SK-N-MC (cell line): ENCODE data around the gene CELA2B.
"Not testable (repeated sequence)": the region's sequence is repeated elsewhere in the genome, so short reads cannot be mapped to it uniquely, and the experiment has no call there.

Source experiments
- DNase-seq: peaks from one replicate; pipeline ENCODE4 v3.0.0-alpha.2; 2011; ENCODE audit warnings: low read depth, low spot score
- H3K27ac ChIP-seq: fragments of 200-600 bp; sonication (generic); 2 replicates; pipeline ENCODE4 v1.5.1; 2016; ENCODE audit warnings: mixed run types
- H3K36me3 ChIP-seq: fragments of 200-600 bp; sonication (generic); 2 replicates; pipeline ENCODE4 v1.6.1; 2017; ENCODE audit warnings: antibody characterized with exemption, low read length, mixed read lengths; ENCODE audit not compliant: insufficient read depth
- H3K4me3 ChIP-seq: fragments of 200-600 bp; sonication (generic); 2 replicates; pipeline ENCODE4 v1.5.1; 2016
- H3K9ac ChIP-seq: fragments of 200-600 bp; sonication (generic); 2 replicates; pipeline ENCODE4 v1.8.0; 2017; ENCODE audit warnings: mixed run types, mixed read lengths; ENCODE audit not compliant: insufficient read length
- H3K9me3 ChIP-seq: fragments of 200-600 bp; sonication (generic); 2 replicates; pipeline ENCODE4 v1.6.1; 2017; ENCODE audit warnings: low read depth, mild to moderate bottlenecking, antibody characterized with exemption, low read length, moderate library complexity, mixed read lengths
- EZH2 ChIP-seq: fragments of 200-600 bp; sonication (generic); IDR thresholded peaks from one replicate; pipeline ENCODE4 v1.6.1; 2017; ENCODE audit warnings: antibody characterized with exemption
- FOXP2 ChIP-seq: optimal IDR thresholded peaks from 2 replicates; pipeline ENCODE3; 2011; ENCODE audit warnings: mild to moderate bottlenecking, moderate library complexity; ENCODE audit not compliant: insufficient read depth; ENCODE audit errors: extremely low read length, control extremely low read depth
- POLR2AphosphoS5 ChIP-seq: IDR thresholded peaks from 2 replicates; pipeline ENCODE4 v1.6.1; 2012; ENCODE audit warnings: mild to moderate bottlenecking, low read depth, low read length, borderline replicate concordance

CELA2B gene

DNA sequence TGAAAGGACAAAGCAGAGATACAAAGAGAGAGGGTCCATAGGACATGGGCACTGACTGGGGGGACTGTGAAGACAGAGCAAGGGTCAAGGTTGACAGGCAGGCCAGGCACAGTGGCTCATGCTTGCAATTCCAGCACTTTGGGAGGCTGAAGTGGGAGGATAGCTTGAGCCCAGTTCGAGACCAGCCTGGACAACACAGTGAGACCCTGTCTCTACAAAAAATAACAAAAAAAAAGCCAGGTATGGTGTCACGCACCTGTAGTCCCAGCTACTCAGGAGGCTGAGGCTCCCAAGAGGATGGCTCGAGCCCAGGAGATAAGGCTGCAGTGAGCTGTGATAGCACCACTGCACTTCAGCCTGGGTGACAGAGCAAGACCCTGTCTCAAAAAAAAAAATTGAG is 43.7 kb downstream of the CELA2B start:
- H3K36me3 ChIP-seq, result no peaks in the 10 kb centered on the region
- no peak for DNase-seq
- H3K9ac ChIP-seq, result no peak overlapping the region
- H3K9me3 ChIP-seq, result no peaks in the 10 kb centered on the region
- H3K27ac ChIP-seq, result no peak overlapping the region
- H3K4me3 ChIP-seq, result no peak overlapping the region
- no peak for TF ChIP-seq EZH2
- no peak for TF ChIP-seq POLR2AphosphoS5
- TF ChIP-seq FOXP2, result no peak

DNA sequence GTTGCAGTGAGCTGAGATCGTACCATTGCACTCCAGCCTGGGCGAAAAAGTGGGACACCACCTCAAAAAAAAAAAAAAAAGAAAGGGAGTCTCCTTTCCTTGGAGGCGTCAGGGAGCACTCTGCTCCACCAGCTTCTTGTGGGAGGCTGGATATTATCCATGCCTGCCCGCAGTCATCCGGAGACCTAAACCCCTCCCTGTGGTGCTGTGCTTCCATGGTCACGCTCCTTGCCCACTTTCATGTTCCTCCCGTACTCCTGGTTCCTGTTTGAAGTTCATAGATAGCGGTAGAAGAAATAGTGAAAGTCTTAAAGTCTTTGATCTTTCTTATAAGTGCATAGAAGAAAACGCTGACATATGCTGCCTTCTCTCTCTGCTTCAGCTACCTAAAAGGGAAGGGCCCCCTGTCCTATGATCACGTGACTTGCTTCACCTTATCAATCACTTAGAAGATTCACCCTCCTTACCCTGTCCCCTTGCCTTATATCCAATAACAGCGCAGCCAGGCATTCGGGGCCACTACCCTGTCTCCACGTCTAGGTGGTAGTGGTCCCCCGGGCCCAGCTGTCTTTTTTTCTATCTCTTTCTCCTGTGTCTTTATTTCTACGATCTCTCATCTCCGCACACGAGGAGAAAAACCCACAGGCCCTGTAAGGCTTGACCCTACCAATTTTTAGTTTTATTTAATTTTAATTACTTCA is 45.5 kb downstream of the CELA2B start:
- not testable (repeated sequence) for H3K9me3 ChIP-seq, H3K4me3 ChIP-seq, H3K36me3 ChIP-seq, H3K27ac ChIP-seq, H3K9ac ChIP-seq, DNase-seq

DNA sequence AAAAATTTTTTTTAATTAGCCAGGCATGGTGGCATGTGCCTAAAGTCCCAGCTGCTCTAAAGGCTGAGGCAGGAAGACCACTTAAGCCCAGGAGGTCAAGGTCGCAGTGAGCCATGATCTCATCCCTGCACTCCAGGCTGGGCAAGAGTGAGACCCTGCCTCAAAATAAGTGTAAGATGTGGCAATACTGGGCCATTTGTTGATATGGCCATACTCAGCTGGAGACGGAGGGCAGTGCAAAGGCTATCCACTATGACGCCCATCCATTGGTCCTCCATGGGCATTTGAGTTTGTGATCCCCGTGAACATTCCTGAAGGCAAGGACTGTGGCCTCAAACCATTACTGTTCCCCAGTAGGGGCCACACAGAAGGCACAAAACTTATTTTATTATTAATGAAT is 46.6 kb downstream of the CELA2B start:
- Histone ChIP-seq H3K9me3 (no peaks in the 10 kb centered on the region), H3K27ac (no peak overlapping the region), H3K9ac (no peak overlapping the region), H3K4me3 (no peak overlapping the region), H3K36me3 (no peaks in the 10 kb centered on the region)
- TF ChIP-seq FOXP2 (no peak), EZH2 (no peak), POLR2AphosphoS5 (no peak)
- no peak for DNase-seq

DNA sequence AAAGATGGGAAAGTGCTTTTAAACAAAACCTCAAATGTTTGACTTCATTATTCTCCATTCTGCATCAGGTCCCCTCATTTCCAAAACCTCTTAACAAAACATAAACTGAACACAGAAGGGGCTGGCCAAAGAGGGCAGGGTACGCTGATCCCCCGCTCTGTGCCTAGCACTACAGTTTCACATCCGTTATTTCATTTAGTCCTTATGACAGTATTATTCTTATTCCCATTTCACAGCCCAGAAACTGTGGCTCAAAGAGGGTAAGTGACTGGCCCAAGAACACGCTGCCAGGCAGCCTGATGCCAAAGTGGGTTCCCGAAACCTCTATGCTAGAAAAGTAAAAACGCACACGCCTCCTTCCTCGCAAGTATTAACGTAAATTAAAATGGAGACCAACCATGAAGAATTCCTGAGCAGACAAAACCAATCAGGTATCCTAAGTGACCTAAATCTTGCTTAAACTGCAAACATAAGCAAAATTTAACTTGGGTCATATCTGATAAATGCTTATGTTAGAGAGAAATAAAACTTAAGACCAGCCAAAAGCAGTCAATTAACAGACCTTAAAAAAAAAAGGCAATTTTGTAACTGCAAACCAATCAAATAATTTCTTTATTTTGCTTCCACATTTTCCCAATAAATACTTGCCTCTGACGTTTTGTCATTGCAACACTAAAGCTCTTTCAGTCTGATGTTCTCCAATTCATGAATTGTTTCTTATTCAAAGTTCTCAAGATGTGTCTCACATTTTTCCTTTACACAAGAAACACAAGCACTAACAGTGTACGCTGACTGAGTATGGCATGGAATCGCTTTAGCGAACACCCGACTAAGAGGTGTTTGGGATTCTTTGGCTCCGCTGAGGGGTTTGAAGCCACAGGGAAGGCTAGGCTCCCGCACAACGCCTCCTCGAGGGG is 47.5 kb downstream of the CELA2B start:
- H3K36me3 ChIP-seq, result no peaks in the 10 kb centered on the region
- peak overlapping the region; percentile 87 for H3K4me3 ChIP-seq
- peak overlapping the region; percentile 52 for H3K9ac ChIP-seq
- DNase-seq, result no peak
- H3K27ac ChIP-seq, result no peak overlapping the region
- H3K9me3 ChIP-seq, result no peaks in the 10 kb centered on the region
- TF ChIP-seq EZH2 (no peak), FOXP2 (no peak), POLR2AphosphoS5 (no peak)

DNA sequence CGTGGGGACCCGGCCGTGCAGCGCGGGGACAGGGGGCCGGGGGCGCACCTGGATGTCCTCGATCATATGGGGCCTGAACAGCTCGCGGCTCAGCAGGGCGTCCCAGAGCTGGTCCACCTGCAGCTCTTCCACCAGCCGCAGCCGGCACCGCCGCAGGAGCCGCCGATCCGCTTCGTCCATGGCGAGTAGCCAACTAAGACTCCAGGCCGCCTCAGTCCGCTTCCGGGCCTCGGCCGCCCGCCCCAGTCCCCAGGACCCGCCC is 48.0 kb downstream of the CELA2B start, which contains the start of gene CASP9:
CASP9 (minus strand) TSS at position 195 of the 262 bp plus-strand sequence; CDS start at position 180, 15 bp downstream.
- peak within 1 kb of the TSS; percentile 96 for H3K4me3 ChIP-seq
- peak within 1 kb of the TSS; percentile 94 for H3K27ac ChIP-seq
- H3K9me3 ChIP-seq, result no peaks in the 10 kb centered on the region
- DNase-seq, result no peak
- TF ChIP-seq FOXP2 (no peak), EZH2 (no peak), POLR2AphosphoS5 (no peak)
- peak within 1 kb of the TSS; percentile 63 for H3K9ac ChIP-seq
- no peaks in the 10 kb centered on the region for H3K36me3 ChIP-seq

DNA sequence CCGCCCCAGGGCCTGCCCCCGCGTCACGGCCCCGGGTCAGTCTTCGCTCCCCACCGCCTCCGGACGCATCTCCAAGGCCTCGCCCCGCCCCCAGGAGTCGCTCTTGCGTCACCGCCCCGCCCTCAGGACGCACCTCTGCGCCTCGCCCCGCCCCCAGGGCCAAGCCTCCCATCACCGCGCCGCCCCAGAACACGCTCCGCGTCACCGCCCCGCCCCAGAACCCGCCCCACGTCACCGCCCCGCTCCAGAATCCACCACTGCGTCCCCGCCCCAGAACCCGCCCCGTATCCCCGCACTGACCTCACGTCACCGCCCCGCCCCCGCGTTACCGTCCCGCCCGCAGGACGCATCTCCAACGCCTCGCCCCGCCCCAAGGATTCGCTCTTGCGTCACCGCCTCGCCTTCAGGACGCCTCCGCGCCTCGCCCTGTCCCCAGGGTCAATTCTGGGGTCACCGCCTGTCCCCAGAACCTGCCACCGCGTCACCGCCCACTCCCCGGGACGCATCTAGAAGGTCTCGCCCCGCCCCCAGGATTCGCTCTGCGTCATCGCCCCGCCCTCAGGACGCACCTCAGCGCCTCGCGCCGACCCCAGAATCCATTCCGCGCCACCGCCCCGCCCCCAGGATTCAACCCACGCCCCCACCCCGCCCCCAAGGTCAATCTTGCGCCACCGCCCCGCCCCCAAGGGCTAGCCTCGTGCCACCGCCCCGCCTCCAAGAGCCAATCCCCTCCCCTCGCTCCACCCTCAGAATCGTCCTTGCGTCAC is 48.6 kb downstream of the CELA2B start:
- H3K27ac ChIP-seq, result peak overlapping the region; percentile 94
- TF ChIP-seq POLR2AphosphoS5, result no peak
- no peak for TF ChIP-seq EZH2
- peak; percentile 17 for TF ChIP-seq FOXP2

DNA sequence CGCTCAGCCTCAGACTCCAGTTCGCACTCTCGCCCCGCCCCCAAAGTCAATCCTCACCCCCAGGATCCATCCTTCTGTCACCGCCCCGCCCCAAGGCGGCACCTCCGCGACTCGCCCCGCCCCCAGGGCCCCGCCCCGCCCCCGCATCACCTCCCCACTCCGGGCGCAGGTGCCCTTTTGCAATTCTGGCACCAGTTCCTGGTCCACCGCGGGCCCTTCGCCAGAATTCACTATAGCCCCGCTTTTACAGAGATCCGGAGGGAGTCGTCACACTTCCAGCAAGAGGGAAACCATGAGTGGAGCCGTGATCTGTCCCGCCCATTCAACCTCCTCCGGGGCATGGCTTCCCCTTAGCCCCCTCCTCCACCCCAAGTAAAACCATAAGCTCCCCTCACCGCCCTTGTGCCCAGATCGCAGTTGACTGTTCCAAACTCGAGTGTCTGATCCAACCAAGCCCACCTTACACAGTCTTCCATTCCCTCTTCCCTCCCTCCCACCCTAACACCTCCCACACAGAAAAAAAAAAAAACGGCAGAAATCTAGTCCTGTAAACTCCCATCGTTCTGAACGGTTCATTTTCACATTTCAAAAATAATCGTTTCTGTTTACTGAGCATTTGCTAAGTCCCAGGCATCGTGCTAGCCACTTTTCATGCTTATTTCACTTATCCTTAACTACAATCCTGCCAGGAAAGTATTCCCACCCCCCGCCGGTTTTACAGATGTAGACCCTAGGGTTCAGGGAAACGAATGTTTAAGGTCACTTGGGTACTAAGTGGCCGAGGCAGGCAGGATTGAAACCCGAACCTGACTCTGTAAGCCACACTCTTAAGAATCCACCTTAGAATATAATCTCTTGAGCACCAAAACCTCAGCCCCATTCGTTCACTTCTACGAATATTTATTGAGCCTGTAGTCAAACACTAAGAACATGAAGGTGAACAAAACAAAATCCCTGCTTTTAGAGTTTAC is 49.4 kb downstream of the CELA2B start:
- Histone ChIP-seq H3K9ac (peak overlapping the region; percentile 59), H3K36me3 (no peaks in the 10 kb centered on the region), H3K4me3 (peak overlapping the region; percentile 96), H3K27ac (peak overlapping the region; percentile 44), H3K9me3 (no peaks in the 10 kb centered on the region)
- peak; percentile 94 for DNase-seq
- TF ChIP-seq POLR2AphosphoS5, result no peak
- no peak for TF ChIP-seq FOXP2
- TF ChIP-seq EZH2, result no peak

More for the DNA sequence above, 48.6 kb downstream of the CELA2B start:
- Histone ChIP-seq H3K36me3 (no peaks in the 10 kb centered on the region), H3K4me3 (peak overlapping the region; percentile 87), H3K9me3 (no peaks in the 10 kb centered on the region), H3K9ac (peak overlapping the region; percentile 63)
- peak; percentile 60 for DNase-seq
